ENCODE measurements around the gene NDUFA7.
"Not testable (repeated sequence)": the region's sequence is repeated elsewhere in the genome, so short reads cannot be mapped to it uniquely, and the experiment has no call there.

The NDUFA7 gene

DNA sequence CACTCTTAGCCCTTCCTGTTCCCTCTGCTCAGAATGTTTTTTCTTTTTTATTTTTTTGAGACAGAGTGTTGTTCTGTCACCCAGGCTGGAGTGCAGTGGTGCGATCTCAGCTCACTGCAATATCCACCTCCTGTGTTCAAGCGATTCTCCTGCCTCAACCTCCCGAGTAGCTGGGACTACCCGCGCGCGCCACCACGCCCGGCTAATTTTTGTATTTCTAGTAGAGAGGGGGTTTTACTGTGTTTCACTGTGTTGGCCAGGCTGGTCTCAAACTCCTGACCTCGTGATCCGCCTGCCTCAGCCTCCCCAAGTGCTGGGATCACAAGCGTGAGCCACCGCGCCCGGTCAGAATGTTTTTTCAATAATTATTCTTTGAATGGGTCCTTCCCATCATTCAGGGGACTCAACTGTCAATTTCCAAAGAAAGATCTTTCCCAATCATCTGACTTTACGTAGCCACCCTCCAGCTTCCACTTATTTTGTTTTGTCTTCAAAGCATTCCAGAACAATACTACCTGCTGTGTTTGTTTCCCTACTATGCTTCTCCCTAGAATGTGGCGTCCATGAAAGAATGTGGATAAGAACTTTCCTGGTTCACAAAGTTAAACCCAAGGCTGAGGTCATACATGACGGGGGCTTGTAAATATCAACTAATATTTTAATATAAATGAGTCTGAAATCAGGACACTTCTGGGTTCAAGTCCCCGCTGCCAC is 1.2 kb downstream of the NDUFA7 start:
- DNase-seq (ENCODE audit: low spot score) = no peak

DNA sequence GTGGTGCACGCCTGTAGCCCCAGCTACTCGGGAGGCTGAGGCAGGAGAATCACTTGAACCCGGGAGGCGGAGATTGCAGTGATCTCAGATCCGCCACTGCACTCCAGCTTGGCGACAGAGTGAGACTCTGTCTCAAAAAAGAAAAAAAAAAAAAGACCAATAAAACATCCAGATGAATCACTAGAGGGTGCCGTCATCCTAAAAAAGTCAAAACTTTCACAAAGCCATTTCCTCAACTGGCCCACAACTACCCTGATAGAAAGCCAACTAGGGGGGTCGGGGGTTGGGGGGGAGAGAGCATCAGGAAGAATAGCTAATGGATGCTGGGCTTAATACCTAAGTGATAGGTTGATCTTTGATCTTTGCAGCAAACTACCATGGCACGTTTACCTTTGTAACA is 2.3 kb downstream of the NDUFA7 start:
- not testable (repeated sequence) for DNase-seq (ENCODE audit: low spot score)

DNA sequence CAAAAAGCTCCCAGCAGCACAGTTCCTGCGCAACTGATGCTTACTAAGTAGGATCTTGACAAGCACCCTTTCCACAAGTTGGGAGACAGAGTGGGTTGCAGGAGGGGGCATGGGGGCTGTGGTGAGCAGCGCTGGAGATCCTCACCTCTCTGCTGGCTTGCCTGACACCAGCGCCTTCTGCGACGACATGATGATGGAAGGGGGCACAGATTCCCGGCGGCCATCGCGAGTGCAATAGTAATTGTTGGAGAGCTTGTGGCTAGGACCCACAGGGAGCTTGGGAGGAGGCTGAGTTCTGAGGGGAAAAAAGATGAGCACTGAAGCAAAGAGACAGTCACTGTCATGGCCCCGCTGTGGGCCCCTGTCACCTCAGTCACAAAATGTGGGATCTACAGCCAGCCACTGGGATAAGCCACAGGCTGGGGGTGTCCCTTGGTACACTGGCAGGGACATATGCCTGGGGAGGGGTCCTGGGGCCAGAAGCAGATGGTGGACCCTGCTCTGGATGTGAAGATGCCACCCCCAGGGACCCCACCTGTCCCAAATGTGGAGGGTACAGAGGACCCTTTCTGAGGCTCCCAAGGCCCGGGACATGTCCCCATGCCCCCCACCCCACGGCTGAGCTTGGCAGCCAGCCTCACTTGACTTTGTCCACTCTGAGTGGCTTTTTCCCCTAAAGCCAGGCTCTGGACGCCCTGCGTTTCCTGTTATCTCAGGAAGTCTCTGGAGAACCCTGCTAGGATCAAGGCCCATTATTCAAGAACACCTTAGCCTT is 4.6 kb downstream of the NDUFA7 start:
- no peak for DNase-seq (ENCODE audit: low spot score)

DNA sequence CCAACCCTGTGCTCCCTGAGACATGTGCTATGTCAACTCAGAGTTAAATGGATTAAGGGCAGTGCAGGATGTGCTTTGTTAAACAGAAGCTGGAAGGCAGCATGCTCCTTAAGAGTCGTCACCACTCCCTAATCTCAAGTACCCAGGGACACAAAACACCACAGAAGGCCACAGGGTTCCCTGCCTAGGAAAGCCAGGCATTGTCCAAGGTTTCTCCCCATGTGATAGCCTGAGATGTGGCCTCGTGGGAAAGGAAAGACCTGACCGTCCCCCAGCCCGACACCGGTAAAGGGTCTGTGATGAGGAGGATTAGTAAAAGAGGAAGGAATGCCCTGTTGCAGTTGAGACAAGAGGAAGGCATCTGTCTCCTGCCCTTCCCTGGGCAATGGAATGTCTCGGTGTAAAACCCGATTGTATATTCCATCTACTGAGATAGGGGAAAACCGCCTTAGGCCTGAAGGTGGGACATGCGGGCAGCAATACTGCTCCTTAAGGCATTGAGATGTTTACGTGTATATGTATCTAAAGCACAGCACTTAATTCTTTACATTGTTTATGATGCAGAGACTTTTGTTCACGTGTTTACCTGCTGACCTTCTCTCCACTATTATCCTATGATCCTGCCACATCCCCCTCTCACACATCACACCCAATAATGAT is 6.1 kb downstream of the NDUFA7 start:
- not testable (repeated sequence) for DNase-seq (ENCODE audit: low spot score)

DNA sequence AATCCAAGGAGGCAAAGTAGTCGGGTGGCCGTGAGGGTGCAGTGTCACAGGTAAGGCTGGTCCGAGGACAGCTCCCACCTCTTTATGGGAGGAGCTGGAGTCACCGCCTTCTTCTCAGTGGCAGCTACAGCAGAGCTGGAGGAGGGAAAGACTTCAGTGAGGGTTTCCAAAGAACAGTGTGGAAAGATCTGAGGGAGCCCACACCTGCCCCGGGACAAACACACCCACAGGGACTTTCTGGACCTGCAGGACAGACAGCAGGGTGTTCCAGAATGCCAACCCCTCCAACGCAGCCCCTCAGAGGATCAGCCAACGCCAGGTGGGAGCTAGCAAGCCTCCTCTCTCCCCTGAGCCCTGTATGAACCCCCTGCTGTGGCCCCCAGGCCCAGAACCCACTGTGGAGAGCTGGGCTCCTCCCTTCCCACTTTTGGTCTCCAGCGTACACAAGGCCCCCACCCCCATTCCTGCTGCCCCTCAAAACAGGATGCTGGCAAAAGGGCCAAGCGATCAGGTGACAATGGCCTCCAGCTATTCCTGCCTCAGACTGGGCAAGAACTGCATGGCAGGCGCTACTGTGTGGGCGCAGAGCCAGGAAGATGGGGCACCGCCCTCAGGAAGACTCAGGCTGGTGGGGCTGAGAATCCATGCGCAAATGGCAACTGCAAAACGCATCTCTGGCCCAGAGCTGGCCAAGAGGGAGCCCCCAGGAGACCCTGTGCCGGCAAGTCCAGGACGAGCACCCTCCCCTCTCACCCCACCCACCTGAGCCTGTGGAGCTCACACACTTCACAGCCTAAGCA is 9.5 kb downstream of the NDUFA7 start:
- DNase-seq (ENCODE audit: low spot score) = no peak

DNA sequence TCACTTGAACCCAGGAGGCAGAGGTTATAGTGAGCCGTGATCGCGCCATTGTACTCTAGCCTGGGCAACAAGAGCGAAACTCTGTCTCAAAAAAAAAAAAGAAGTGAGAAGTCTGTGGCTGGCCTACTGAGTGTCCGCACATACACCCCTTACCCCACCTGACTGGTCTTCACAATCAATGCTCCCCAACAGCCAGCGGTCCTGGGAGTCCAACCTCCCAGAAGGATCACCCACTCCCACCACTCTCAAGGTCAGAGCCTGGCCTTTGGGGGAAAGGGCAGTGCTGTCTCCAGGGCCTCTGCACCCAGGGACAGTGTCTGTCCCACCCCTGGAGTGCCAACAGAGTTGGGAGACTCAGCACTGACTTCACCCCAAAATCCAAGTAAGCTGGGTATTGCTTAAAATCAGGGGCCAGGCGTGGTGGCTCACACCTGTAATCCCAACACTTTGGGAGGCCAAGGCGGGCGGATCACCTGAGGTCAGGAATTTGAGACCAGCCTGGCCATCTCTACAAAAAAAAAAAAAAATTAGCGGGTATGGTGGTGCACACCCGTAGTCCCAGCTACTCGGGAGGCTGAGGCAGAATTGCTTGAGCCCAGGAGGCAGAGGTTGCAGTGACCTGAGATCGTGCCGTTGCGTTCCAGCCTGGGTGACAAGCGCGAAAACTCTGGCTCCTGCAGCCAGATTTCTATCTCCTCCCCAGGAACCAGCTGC is 10.7 kb downstream of the NDUFA7 start:
- DNase-seq (ENCODE audit: low spot score) = no peak

DNA sequence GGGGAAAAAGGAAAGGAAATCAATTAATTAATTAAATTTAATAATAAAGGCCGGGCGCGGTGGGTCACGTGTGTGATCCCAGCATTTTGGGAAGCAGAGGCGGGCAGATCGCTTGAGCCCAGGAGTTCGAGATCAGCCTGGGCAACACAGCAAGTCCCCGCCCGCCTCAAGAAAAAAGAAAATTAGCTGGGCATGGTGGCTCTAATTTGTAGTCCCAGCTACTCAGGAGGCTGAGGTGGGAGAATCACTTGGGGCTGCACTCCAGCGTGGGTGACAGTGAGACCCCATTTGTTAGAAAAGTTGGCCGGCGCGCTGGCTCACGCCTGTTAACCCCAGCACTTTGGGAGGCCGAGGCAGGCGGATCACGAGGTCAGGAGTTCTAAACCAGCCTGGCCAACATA is 12.3 kb downstream of the NDUFA7 start:
- DNase-seq (ENCODE audit: low spot score) = no peak

DNA sequence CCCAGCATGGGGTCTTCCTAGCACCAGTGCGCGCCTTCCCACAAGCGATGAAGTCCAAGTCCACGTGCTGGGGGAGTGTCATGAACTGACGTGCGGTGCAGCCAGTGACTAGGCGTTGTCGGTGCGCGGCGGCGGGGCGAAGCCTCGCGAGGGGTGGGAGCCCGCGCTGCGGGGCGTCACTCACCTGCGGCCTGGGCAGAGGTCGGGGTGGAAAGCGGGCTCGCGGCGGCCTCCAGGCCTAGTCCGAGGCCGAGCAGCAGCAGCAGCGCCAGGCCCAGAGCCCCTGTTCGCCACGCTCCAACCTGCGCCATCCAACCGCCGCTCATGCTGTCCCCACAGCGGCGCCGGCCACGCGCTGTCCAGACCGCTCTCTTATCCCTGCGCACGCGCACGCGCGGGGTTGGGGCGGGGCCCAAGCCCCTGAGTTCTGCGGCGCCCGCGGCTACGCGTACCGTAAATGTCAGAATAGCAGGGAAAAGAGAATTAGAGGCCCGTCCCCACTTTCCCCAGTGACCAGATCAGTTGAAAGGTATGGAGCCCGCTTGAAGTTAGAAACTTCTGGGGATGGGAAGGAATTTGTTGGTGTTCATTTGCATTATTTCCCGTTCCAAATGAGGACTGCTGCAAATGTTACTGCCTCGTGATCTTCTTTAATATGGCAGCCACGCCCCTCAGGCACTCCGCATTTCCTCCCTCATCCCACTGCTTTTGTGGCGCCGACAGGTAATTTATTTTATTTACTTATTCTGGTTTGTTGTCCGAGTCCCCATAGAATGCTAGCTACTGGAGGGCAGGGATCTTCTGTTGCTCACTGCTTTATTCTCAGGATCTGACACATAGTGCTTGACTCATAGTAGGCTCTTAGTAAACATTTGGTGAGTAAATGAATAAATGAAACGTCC is 13.0 kb downstream of the NDUFA7 start, which contains the start of gene CD320:
Gene CD320, minus strand, starts transcription at position 394 of the 902 bp plus-strand sequence. Its CDS starts 68 bp downstream, at position 326.
- peak; percentile 89 for DNase-seq (ENCODE audit: low spot score)

DNA sequence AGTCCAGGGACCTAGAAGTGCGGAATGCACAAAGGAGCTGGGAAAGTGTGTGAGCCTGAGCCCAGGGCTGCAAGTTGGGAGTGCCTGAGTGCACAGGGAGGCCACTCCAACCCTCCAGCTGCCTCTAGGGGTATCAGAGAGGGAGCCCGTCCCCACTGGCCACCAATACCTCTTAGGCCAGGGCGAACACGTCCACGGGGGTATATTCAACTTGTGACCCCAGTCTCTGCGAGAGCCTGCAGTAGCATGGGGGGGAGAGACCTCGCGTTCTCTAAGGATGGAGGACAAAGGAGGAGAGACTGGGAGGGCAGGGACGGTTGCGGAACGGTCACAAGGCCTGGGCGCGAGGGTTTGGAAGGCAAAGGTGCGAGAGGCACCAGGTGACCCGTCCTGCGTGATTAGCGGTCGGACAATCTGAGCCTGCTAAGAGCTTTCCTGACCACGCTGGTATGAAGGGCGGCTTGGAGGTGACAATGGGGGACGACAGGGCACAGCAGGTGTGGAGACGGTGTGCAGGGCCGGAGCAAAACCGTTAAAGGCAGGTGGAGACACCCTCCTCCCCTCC is 13.7 kb downstream of the NDUFA7 start:
- no peak for DNase-seq (ENCODE audit: low spot score)

DNA sequence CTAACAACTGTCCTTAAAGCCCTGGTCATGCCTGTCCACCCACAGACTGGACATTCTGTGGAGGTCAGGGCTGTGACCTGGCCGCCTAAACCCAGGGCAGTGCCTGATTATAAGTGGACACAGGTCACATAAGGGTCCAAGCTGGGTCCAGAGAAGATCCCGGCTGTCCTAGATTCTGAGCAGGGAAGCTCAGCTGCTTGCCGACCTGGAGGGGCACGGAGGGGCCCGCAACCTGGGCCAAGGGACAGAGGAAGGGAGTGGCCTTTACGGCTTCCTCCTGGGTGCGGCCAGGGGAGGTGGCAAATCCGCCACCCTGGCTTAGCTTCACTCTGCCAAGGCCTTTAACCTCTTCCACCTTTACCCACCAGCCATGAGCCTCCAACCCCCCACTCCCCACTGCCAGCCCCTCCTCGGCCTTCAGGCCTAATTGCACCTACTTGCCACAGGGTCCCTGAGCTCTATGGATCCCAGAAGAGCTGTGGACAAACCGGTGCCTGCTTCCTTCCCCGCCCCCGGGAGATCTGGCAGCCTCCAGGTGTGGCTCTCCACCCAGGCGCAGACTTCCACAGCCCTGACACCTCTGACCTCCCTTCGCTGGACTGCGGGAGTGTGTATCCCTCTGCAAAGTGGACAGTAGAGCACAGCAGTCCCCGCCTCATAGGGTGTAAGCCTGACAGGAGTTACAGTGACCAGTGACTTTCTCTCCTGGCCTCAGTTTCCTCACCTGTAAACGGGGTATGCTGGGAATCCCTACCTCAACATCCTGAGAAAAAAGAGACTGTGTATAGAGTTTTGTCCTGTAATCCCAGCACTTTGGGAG is 14.7 kb downstream of the NDUFA7 start:
- DNase-seq (ENCODE audit: low spot score) = no peak

DNA sequence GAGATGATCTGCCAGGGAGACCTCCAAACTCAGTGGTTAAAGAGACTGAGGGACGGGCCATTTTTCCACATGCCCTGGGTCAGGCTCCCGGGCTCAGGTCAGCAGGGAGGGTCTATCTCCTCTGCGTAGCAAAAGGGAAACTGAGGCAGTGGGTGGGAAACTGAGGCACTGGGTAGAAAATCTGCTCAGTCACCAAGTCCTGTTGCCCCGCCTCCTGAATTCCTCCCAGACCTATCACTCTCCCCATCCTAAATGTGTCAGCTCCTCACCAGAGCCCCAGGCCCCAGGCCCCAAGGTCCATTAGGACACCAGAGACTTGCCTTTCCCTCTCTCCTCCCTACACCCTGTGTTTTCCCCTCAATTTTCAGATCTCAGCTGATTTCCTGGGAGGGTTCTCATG is 15.4 kb downstream of the NDUFA7 start:
- DNase-seq (ENCODE audit: low spot score) = no peak

DNA sequence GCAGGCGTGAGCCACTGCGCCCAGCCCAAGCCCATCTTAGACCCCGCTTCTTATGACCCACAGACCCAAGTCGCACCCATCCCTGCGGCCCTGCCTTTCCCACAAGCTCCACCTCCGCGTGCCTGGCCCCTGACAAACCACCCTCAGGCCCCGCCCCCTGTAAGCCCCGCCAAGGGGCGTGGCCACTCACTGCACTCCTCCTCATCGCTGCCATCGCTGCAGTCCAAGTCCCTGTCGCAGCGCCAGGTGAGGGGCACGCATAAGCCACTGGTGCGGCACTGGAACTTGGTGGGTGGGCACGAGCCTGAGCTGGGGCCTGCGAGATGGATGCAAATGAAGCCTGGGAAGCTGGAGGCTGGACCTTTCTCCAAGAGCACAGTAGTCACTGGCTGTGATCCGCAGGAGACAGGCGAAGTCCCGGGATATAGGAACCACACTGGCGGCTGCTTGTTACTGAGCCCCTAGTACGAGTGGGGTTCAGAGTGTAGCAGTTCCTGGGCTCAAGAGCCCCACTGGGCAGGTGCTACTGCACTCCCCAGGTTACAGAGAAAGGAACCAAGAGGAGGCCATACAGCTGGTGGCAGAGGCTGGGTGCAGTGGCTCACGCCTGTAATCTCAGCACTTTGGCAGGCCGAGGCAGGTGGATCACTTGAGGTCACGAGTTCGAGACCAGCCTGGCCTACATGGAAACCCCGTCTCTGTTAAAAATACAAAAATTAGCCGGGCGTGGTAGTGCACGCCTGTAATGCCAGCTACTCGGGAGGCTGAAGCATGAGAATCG is 16.1 kb downstream of the NDUFA7 start:
- DNase-seq (ENCODE audit: low spot score) = peak; percentile 88

DNA sequence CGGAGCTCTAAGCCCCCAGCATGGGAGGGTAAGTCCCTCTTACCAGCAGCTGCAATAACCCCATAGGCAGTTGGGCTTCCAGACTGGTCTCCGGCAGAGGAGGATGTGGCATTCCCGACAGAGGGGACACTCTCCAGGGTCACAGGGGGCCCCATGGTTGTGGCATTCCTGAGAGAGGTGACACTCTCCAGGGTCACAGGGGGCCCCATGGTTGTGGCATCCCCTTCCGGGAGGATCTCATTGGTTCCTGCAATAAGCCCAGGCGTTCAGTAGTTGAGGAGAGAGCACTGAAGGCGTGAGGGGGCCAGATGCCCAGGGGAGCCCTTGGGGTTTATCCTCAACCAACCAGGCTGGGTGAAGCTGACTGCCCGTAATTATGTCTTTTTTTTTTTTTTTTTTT is 18.4 kb downstream of the NDUFA7 start:
- DNase-seq (ENCODE audit: low spot score) = no peak

DNA sequence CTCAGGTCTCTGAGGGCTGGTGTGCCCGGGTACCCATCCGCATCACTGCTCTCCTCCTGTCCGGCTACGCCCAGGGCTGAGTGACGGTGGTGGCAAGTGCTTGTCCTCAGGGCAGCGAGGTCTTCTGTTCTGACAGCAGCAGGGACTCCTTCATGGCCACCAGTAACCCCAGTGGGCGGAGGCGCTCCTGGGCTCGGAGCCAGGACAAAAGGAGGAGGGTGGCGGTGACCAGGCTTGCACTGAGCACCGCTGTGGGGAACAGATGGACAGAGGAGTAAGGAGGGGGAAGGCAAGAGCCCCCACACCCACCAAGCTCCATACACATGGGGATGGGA is 18.9 kb downstream of the NDUFA7 start:
- no peak for DNase-seq (ENCODE audit: low spot score)

DNA sequence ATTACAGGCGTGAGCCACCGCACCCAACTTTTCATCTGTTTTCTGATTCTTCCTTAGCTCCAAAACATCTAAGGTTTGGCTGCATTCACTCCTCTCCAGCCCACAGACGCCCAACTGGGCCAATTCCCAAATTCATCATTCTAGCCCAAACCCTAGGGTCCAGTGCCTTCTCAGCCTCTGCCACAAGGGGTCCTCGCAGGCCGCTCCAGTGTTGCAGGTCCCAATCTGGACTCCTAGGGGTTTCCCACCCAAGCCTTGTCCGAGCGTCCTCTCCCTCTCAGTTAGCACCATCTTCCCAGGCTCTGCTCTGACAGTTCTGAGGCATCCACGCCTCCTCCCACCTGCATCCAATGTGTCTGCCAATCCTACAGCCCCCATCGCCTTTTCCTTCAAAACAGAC is 29.8 kb downstream of the NDUFA7 start:
- not testable (repeated sequence) for DNase-seq (ENCODE audit: low spot score)

DNA sequence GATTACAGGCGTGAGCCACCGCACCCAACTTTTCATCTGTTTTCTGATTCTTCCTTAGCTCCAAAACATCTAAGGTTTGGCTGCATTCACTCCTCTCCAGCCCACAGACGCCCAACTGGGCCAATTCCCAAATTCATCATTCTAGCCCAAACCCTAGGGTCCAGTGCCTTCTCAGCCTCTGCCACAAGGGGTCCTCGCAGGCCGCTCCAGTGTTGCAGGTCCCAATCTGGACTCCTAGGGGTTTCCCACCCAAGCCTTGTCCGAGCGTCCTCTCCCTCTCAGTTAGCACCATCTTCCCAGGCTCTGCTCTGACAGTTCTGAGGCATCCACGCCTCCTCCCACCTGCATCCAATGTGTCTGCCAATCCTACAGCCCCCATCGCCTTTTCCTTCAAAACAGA is 44.7 kb downstream of the NDUFA7 start:
- DNase-seq (ENCODE audit: low spot score) = not testable (repeated sequence)

DNA sequence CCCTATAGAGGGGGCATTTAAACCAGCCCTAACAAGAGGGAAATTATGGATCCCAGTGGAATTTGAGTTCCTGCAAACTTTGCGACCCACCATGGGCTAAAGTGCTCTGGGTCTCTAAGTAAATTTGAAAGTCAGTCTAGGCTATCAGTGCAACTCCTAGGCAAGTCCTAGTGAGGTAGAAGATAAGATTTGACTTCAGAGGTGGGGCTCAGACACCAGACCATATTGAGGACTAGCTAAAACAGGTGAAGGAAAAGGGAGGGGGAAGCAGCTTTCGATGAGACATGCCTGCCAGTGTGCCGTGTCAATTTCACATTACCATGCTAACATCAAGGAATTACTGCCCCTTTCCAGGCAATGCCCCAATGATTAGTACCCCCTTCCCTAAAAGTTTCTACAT is 51.5 kb downstream of the NDUFA7 start:
- DNase-seq (ENCODE audit: low spot score) = no peak

DNA sequence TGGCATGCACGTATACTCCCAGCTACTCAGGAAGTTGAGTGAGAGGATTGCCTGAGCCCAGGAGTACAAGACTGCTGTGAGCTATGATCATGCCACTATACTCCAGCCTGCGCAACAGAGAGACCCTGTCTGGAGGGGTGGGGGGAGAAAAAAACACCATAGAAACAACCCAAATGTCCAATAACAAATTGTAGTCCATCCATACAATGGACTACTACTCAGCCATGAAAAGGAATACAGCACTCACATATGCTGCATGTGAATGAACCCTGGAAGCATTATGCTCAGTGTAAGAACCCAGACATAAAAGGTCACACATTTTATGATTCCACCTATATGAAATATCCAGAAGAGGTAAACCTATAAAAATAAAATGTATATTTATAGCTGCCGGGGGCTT is 55.3 kb downstream of the NDUFA7 start:
- no peak for DNase-seq (ENCODE audit: low spot score)

DNA sequence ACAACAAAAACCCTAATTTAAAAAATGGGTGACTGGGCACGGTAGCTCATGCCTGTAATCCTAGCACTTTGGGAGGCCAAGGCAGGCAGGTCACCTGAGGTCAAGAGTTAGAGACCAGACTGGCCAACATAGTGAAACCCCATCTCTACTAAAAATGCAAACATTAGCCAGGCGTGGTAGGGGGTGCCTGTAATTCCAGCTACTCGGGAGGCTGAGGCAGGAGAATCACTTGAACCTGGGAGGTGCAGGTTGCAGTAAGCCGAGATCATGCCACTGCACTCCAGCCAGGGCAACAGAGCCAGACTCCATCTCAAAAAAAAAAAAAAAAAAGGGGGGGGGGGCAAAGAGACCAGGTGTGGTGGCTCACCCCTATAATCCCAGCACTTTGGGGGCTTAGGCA is 56.9 kb downstream of the NDUFA7 start:
- not testable (repeated sequence) for DNase-seq (ENCODE audit: low spot score)

Measured in ecto neural progenitor cell (in vitro differentiated cells).